Sciatic nerve (tissue), 2 donors: ENCODE results near the gene PANK4. TPM values are rescaled to one million over a fixed set of nuclear protein-coding genes. Genes with fewer than 3 reads are reported as not detected.

Experiments
- ATAC-seq: fragments of 200-7000 bp; cut with Tn5 transposase; one replicate; pipeline ENCODE4 v1.9.1; 2020; ENCODE audit warnings: mild to moderate bottlenecking, moderate library complexity
- DNase-seq: peaks from one replicate; pipeline ENCODE4 v3.0.0-alpha.2; 2020; ENCODE audit warnings: low spot score
- intact Hi-C: fragments of 100-400 bp; cut with DNase I; formaldehyde crosslinking; loops from one replicate; pipeline ENCODE4 v1.14.2; 2022
- total RNA-seq: library from RNA; stranded (reverse); fragmentation: NEBNext Ultra II Directional; extraction: Animal tissue kit (Norgen Biotek cat#: 25700); gene quantifications from one replicate; pipeline ENCODE4 v1.2.1, GENCODE V29; 2021
- donor health status: DM: no; HTN: no; CAD: no.
- donor health status: DM: no; HTN: no; CAD: no.

The PANK4 gene
- total RNA-seq, 1 donor from 2014 or later, result 32.3 TPM

GRCh38 chr1:2520806-2521205 lies 5.6 kb downstream of the PANK4 start:
- no peak for ATAC-seq
- DNase-seq, result no peak
- intact Hi-C loops, result no loop called here

- no peak for DNase-seq
- no peak for ATAC-seq
- intact Hi-C loops, result no loop called here
These were observed 6.2 kb downstream of the PANK4 start for GRCh38 chr1:2520206-2520605.

- intact Hi-C loops, result no loop called here
- DNase-seq, result no peak
These were observed 6.7 kb downstream of the PANK4 start for GRCh38 chr1:2519729-2520128.

GRCh38 chr1:2519029-2519685 lies 7.2 kb downstream of the PANK4 start:
- DNase-seq (no peak), ATAC-seq (no peak)
- intact Hi-C loops, result no loop called here

More at GRCh38 chr1:2519729-2520128, 6.7 kb downstream of the PANK4 start:
- ATAC-seq, result no peak

GRCh38 chr1:2518528-2518927 lies 7.9 kb downstream of the PANK4 start:
- no peak for DNase-seq
- no peak for ATAC-seq
- intact Hi-C loops, result no loop called here

- intact Hi-C loops, result no loop called here
These were observed 8.4 kb downstream of the PANK4 start for GRCh38 chr1:2517966-2518365.

GRCh38 chr1:2516946-2517345 lies 9.4 kb downstream of the PANK4 start:
- intact Hi-C loops, result no loop called here
- DNase-seq (no peak), ATAC-seq (no peak)

More at GRCh38 chr1:2517966-2518365, 8.4 kb downstream of the PANK4 start:
- DNase-seq (no peak), ATAC-seq (no peak)

GRCh38 chr1:2516124-2516523 lies 10.3 kb downstream of the PANK4 start:
- DNase-seq (no peak), ATAC-seq (no peak)
- intact Hi-C loops, result no loop called here

- intact Hi-C loops, result no loop called here
- no peak for ATAC-seq
These were observed 10.7 kb downstream of the PANK4 start for GRCh38 chr1:2515763-2516080.

GRCh38 chr1:2514863-2515762 lies 11.3 kb downstream of the PANK4 start:
- ATAC-seq, result no peak
- DNase-seq, result no peak
- intact Hi-C loops, result no loop called here

More at GRCh38 chr1:2515763-2516080, 10.7 kb downstream of the PANK4 start:
- no peak for DNase-seq

- intact Hi-C loops, result no loop called here
These were observed 12.3 kb downstream of the PANK4 start for GRCh38 chr1:2513939-2514652.

GRCh38 chr1:2512862-2513421 lies 13.5 kb downstream of the PANK4 start:
- DNase-seq, result no peak
- intact Hi-C loops, result no loop called here
- ATAC-seq, result no peak

More at GRCh38 chr1:2513939-2514652, 12.3 kb downstream of the PANK4 start:
- DNase-seq (no peak), ATAC-seq (no peak)

- DNase-seq (no peak), ATAC-seq (no peak)
- intact Hi-C loops, result no loop called here
These were observed 15.8 kb downstream of the PANK4 start for GRCh38 chr1:2510366-2511155.

GRCh38 chr1:2509589-2509988 lies 16.8 kb downstream of the PANK4 start:
- intact Hi-C loops, result loop anchor here (5.0 kb wide), 1 partner anchor 87 kb away; no protein-coding TSS in a partner anchor

GRCh38 chr1:2508751-2509150 lies 17.6 kb downstream of the PANK4 start:
- intact Hi-C loops, result loop anchor here (5.0 kb wide), 1 partner anchor 86 kb away; no protein-coding TSS in a partner anchor
- no peak for DNase-seq

More at GRCh38 chr1:2509589-2509988, 16.8 kb downstream of the PANK4 start:
- DNase-seq (no peak), ATAC-seq (no peak)

GRCh38 chr1:2508180-2508579 lies 18.2 kb downstream of the PANK4 start:
- ATAC-seq (no peak), DNase-seq (no peak)
- intact Hi-C loops, result loop anchor here (5.0 kb wide), 1 partner anchor 86 kb away; no protein-coding TSS in a partner anchor

More at GRCh38 chr1:2508751-2509150, 17.6 kb downstream of the PANK4 start:
- ATAC-seq, result no peak

- intact Hi-C loops, result loop anchor here (5.0 kb wide), 1 partner anchor 85 kb away; no protein-coding TSS in a partner anchor
- no peak for DNase-seq
- ATAC-seq, result no peak
These were observed 18.6 kb downstream of the PANK4 start for GRCh38 chr1:2507744-2508155.

- no peak for DNase-seq
- peak; percentile 20 for ATAC-seq
- intact Hi-C loops, result loop anchor here (5.0 kb wide), 1 partner anchor 85 kb away; no protein-coding TSS in a partner anchor
These were observed 19.4 kb downstream of the PANK4 start for GRCh38 chr1:2506901-2507565.
